ENCODE data around the gene TRIM71.

The TRIM71 gene

DNA sequence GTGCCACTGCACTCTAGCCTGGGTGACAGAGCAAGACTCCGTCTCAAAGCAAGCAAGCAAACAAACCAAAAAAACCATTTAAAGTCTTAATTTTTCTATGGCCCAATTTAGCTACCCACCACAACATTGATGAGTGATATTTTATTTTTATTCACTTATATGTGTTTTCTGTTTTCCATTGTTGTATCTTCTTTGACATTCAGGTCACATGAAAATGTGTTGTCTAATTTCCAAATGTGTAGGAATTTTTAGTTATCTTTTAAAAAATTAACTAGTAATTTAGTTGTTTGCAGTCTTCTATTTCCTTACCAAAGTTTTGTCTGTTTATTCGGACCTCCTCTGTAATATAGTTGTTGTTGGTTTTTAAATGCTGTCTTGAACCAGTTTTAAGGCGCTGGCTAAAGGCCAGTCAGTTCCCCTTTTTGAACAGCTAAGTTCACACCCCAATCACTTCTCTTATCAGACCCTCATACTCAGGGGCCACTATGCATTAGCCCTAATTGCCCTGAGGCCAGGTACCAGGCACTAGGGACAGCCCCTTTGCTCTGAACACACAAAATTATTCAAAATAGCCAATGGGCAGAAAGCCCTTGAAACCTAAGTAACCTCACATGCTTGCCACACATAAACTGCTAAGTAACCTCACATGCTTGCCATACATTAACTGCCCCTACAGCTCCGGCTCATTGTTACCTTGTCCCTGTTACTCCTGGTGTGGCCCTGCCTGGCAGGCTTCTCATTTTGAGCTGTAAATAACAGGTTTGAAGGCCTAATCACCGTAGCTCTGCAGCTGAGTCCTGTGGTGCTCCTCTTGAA, 129.4 kb downstream of the TRIM71 start:
- FAIRE-seq = no peak
